ENCODE data around the gene ITPA. TPM values are rescaled to one million over a fixed set of nuclear protein-coding genes. Genes with fewer than 3 reads are reported as not detected.

The ITPA gene
- total and polyA plus RNA-seq, 2 of the 13 experiments (the other 11 are each of a cell fraction or from before 2014, with no cell fraction given), result 60.1 to 103 TPM

DNA sequence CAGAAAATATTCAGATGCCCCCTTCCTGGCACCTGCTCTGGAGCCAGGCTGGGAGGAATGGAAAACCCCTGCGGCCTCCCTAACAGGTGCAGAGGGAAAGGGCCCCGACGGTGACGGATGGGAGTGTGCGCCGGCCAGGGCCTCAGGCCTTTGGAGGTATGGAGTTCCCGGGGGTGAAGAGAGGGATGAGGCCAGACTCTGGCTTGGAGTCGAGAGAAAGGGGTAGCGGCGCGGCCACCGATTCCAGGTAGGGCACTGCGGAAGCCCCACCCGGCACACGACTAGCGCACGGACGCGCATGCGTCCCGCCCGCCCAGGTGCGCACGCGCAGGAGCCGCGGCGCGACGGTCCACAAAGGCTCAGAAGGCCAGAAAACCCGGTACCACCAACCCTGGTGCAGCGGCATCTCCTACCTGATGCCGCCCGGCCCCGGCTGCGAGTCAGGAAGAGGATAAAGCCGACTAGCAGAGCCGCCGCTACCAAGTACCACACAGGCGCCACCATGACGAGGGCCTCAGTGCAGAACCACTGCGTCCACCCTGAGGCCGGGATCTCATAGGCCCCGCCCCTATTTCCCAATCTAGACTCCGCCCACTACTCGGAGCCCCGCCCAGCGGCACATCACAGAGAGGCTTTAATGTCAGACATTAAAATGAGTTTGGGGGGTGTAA is 5.0 kb upstream of the ITPA start, which contains the start of gene DDRGK1:
Gene DDRGK1 (minus strand): TSS at position 559 of the 671 bp plus-strand sequence. CDS start 55 bp downstream, at position 504.
- Histone ChIP-seq H3K4me1 (ENCODE audit: insufficient read depth, low read length) (peaks cover 34% of the 10 kb centered on the region), H3K36me3 (replicated peaks in 1 of 2; ENCODE audit: control insufficient read depth in 1 of 2, insufficient read depth in 2 of 2, low read length in 2 of 2) (peaks cover 18 to 24% of the 10 kb centered on the region in 2 experiments), H3K9ac (ENCODE audit: insufficient read depth, low read depth, low read length) (peak within 1 kb of the TSS; percentile 91), H2AFZ (ENCODE audit: low read length) (no peak within 1 kb of the TSS), H3K9me3 (ENCODE audit: low read length) (no peaks in the 10 kb centered on the region), H4K20me1 (ENCODE audit: insufficient read depth, low read length) (peaks cover 4% of the 10 kb centered on the region; the same call in 1 of the 2 replicates), H3K4me2 (ENCODE audit: low read depth, low read length) (peak within 1 kb of the TSS; percentile 89), H3K4me3 (replicated peaks in 1 of 3; ENCODE audit: insufficient read depth in 1 of 3, low read depth in 2 of 3, low read length in 3 of 3) (peak within 1 kb of the TSS; percentile 76 to 98 (median 81)), H3K27me3 (ENCODE audit: control insufficient read depth in 1 of 2, insufficient read depth in 2 of 2, low read length in 2 of 2) (peaks cover 0 to 6% of the 10 kb centered on the region in 2 experiments; a peak in 1 of 5 replicates), H3K27ac (ENCODE audit: extremely low read length, insufficient read depth, low read length) (peak within 1 kb of the TSS; percentile 87), H3K79me2 (ENCODE audit: insufficient read depth, low read length) (peaks cover 37% of the 10 kb centered on the region)
- ChIA-PET CTCF (ENCODE audit: low intra/inter-chr PET ratio, low total read pairs) (no interaction called here), POLR2A (interaction anchor here (0.9 to 2.8 kb wide), 9 partner anchors 15 to 43 kb away, joined by 3 to 15 read pairs (median 5); partner anchors contain the start of genes FASTKD5, LZTS3 and UBOX5)
- in situ Hi-C loops (cut with HindIII; ENCODE audit: extremely low pct_ligation_motif_present, low pct_unique_long_range_greater_than_20kb), result no loop called here
- TSS peak; percentile 77 for BruUV-seq (replicated peaks)
- FAIRE-seq, result peak; percentile 23
- DNase-seq (ENCODE audit: low spot score), result peak; percentile 85
- WGBS (ENCODE audit: low lambda C conversion rate), result under 1% methylated on average over 40 of the region's 48 CpGs
- intact Hi-C loops (cut with micrococcal nuclease; ENCODE audit: unreplicated experiment), result loop anchor here (1.0 kb wide), 1 partner anchor 34 kb away; no protein-coding TSS in a partner anchor
- ATAC-seq, result peak; percentile 84
- peak; percentile 70; the same call in 1 of the 2 replicates for TF ChIP-seq SSRP1 (CRISPR knock-in tag; IDR thresholded peaks at IDR 0.05)
- peak; percentile 57; the same call in 1 of the 2 replicates for TF ChIP-seq CREB1 (IDR thresholded peaks at IDR 0.05)
- no peak for TF ChIP-seq CREB1 (CRISPR knock-in tag; IDR thresholded peaks at IDR 0.05)
- TF ChIP-seq GATAD1 (CRISPR knock-in tag; IDR thresholded peaks at IDR 0.05), result peak; percentile 78
- peak; percentile 99 for TF ChIP-seq RBFOX2 (IDR thresholded peaks at IDR 0.05; ENCODE audit: low read depth, low read length)
- no peak for TF ChIP-seq HNRNPH1 (optimal IDR thresholded peaks at IDR 0.05; ENCODE audit: low read depth, low read length)
- TF ChIP-seq, protein P1, sequence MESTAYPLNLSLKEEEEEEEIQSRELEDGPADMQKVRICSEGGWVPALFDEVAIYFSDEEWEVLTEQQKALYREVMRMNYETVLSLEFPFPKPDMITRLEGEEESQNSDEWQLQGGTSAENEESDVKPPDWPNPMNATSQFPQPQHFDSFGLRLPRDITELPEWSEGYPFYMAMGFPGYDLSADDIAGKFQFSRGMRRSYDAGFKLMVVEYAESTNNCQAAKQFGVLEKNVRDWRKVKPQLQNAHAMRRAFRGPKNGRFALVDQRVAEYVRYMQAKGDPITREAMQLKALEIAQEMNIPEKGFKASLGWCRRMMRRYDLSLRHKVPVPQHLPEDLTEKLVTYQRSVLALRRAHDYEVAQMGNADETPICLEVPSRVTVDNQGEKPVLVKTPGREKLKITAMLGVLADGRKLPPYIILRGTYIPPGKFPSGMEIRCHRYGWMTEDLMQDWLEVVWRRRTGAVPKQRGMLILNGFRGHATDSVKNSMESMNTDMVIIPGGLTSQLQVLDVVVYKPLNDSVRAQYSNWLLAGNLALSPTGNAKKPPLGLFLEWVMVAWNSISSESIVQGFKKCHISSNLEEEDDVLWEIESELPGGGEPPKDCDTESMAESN (CRISPR knock-in tag; conservative IDR thresholded peaks at IDR 0.05), result peak; percentile 94
- TF ChIP-seq FIP1L1 (IDR thresholded peaks at IDR 0.05; ENCODE audit: borderline replicate concordance, insufficient read depth, low read depth, low read length), result peak; percentile 37; the same call in 1 of the 2 replicates
- peak; percentile 94 for TF ChIP-seq ZNF205 (CRISPR knock-in tag; IDR thresholded peaks at IDR 0.05)
- TF ChIP-seq, protein P2, sequence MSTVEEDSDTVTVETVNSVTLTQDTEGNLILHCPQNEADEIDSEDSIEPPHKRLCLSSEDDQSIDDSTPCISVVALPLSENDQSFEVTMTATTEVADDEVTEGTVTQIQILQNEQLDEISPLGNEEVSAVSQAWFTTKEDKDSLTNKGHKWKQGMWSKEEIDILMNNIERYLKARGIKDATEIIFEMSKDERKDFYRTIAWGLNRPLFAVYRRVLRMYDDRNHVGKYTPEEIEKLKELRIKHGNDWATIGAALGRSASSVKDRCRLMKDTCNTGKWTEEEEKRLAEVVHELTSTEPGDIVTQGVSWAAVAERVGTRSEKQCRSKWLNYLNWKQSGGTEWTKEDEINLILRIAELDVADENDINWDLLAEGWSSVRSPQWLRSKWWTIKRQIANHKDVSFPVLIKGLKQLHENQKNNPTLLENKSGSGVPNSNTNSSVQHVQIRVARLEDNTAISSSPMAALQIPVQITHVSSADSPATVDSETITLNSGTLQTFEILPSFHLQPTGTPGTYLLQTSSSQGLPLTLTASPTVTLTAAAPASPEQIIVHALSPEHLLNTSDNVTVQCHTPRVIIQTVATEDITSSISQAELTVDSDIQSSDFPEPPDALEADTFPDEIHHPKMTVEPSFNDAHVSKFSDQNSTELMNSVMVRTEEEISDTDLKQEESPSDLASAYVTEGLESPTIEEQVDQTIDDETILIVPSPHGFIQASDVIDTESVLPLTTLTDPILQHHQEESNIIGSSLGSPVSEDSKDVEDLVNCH (CRISPR knock-in tag; IDR thresholded peaks at IDR 0.05), result peak; percentile 91; the same call in 1 of the 2 replicates
- TF ChIP-seq ARHGAP35 (CRISPR knock-in tag; IDR thresholded peaks at IDR 0.05; ENCODE audit: borderline replicate concordance), result peak; percentile 81; the same call in 1 of the 2 replicates
- TF ChIP-seq MIER3 (CRISPR knock-in tag; IDR thresholded peaks at IDR 0.05; ENCODE audit: borderline replicate concordance), result no peak
- no peak; the same call in 1 of the 2 replicates for TF ChIP-seq ZNF460 (CRISPR knock-in tag; IDR thresholded peaks at IDR 0.05; ENCODE audit: borderline replicate concordance)
- no peak for TF ChIP-seq ZNF10 (CRISPR knock-in tag; IDR thresholded peaks at IDR 0.05; ENCODE audit: borderline replicate concordance, low read depth)
- peak; percentile 98 for TF ChIP-seq CEBPB (IDR thresholded peaks at IDR 0.05; ENCODE audit: borderline replicate concordance, low read depth, low read length)
- TF ChIP-seq FOXO1 (CRISPR knock-in tag; IDR thresholded peaks at IDR 0.05), result peak; percentile 61
- TF ChIP-seq, protein P3, sequence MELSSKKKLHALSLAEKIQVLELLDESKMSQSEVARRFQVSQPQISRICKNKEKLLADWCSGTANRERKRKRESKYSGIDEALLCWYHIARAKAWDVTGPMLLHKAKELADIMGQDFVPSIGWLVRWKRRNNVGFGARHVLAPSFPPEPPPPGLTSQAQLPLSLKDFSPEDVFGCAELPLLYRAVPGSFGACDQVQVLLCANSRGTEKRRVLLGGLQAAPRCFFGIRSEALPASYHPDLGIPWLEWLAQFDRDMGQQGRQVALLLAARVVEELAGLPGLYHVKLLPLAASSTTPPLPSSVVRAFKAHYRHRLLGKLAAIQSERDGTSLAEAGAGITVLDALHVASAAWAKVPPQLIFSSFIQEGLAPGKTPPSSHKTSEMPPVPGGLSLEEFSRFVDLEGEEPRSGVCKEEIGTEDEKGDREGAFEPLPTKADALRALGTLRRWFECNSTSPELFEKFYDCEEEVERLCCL (CRISPR knock-in tag; IDR thresholded peaks at IDR 0.05; ENCODE audit: borderline replicate concordance), result peak; percentile 81; the same call in 1 of the 2 replicates
- TF ChIP-seq, protein P4, sequence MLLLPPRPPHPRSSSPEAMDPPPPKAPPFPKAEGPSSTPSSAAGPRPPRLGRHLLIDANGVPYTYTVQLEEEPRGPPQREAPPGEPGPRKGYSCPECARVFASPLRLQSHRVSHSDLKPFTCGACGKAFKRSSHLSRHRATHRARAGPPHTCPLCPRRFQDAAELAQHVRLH (CRISPR knock-in tag; IDR thresholded peaks at IDR 0.05; ENCODE audit: borderline replicate concordance, low read depth), result peak; percentile 63
- peak; percentile 31; the same call in 1 of the 2 replicates for TF ChIP-seq MIXL1 (CRISPR knock-in tag; IDR thresholded peaks at IDR 0.05)

Measured in HepG2 (cell line).